Heart left ventricle (tissue), 16 donors: Measurements from ENCODE around the gene NFIA. TPM values are rescaled to one million over a fixed set of nuclear protein-coding genes. Genes with fewer than 3 reads are reported as not detected.

Experiments
- ATAC-seq, 4 donors: fragments of 200-7000 bp; cut with Tn5 transposase; one replicate each; pipeline ENCODE4 v1.9.1; 2020 to 2022; ENCODE audit warnings: moderate library complexity in 4 of 4, mild to moderate bottlenecking in 3 of 4, moderate number of reproducible peaks in 1 of 4
- DNase-seq, 5 donors: peaks; one replicate each; pipeline ENCODE4 v3.0.0-alpha.2; 2020
- H3K27ac ChIP-seq, 12 donors: fragments of 200-600 bp; sonication (generic) in 4 of 12; one replicate each; pipeline versions ENCODE4 v1.5.0 to v1.8.0; 2016 to 2022; ENCODE audit warnings: mild to moderate bottlenecking in 2 of 12
- H3K27me3 ChIP-seq, 9 donors: fragments of 200-600 bp; sonication (generic) in 2 of 9; one replicate each; pipeline versions ENCODE4 v1.5.1 to v1.8.0; 2016 to 2022; ENCODE audit warnings: mild to moderate bottlenecking in 3 of 9
- H3K36me3 ChIP-seq, 9 donors: fragments of 200-600 bp; sonication (generic) in 2 of 9; one replicate each; pipeline versions ENCODE4 v1.5.0 to v1.8.0; 2018 to 2022; ENCODE audit warnings: mild to moderate bottlenecking in 2 of 9
- H3K4me1 ChIP-seq, 12 donors: fragments of 200-600 bp; sonication (generic) in 4 of 12; one replicate each; pipeline versions ENCODE4 v1.5.0 to v1.8.0; 2016 to 2022; ENCODE audit warnings: mild to moderate bottlenecking in 3 of 12
- H3K4me3 ChIP-seq, 12 donors: fragments of 200-600 bp; sonication (generic) in 4 of 12; one replicate each; pipeline versions ENCODE4 v1.5.0 to v1.8.0; 2017 to 2022; ENCODE audit warnings: mild to moderate bottlenecking in 9 of 12, moderate library complexity in 4 of 12
- H3K9me3 ChIP-seq, 12 donors: fragments of 200-600 bp; sonication (generic) in 4 of 12; one replicate each; pipeline versions ENCODE4 v1.5.0 to v1.8.0; 2016 to 2022; ENCODE audit warnings: mild to moderate bottlenecking in 1 of 12
- POLR2A ChIP-seq, 2 donors: fragments of 450-650 bp; IDR thresholded peaks; one replicate each; pipeline ENCODE4 v1.6.1; 2017; ENCODE audit warnings: antibody characterized with exemption in 2 of 2, mild to moderate bottlenecking in 2 of 2, moderate library complexity in 2 of 2
- WGBS, 4 donors: extraction: QIAGEN DNeasy Blood & Tissue Kit in 2 of 4; methylation state at CpG; one replicate each; pipeline versions ENCODE4 v1.1.5 to v1.1.7; 2013 to 2018; 5-methylcytosine and 5-hydroxymethylcytosine counted together
- intact Hi-C, 10 donors: fragments of 100-400 bp; cut with DNase I; formaldehyde crosslinking; loops; one replicate each; pipeline versions ENCODE4 v1.11.1 to v1.14.2; 2022
- polyA plus RNA-seq, 2 donors: library from polyadenylated mRNA; stranded (reverse); fragments of 200-250 nt; gene quantifications; one replicate each; pipeline ENCODE4 v1.2.3, GENCODE V29; 2013
- total RNA-seq, 9 donors: library from RNA; depleted of rRNA in 2 of 9; stranded (reverse); fragments of >200 nt in 2 of 9; fragmentation: NEBNext Ultra II Directional in 3 of 9; extraction: Animal tissue kit (Norgen Biotek cat#: 25700) in 3 of 9; gene quantifications; one replicate each; pipeline versions ENCODE4 v1.1.0 to v1.2.4, GENCODE V29; 2016 to 2023
- TF ChIP-seq, protein P1 (sequence below), 12 donors: fragments of 200-600 bp; sonication (generic) in 4 of 12; IDR thresholded peaks; one replicate each; pipeline versions ENCODE4 v1.5.0 to v1.8.0; 2018 to 2022; ENCODE audit warnings: antibody characterized with exemption in 12 of 12, mild to moderate bottlenecking in 5 of 12
- donor health status: ischemic (EF 13 %, LVEDD 7.1; RV severe dilation, severe dysfunction).
- donor health status: healthy with polysubstance abuse.
- donor health status: DM: no; HTN: yes; CAD: no.
- donor health status: DM: no; HTN: no; CAD: no.
- donor health status: ischemic (EF 25% LVEDD 6.9; RV normal size, moderate dysfunction).
- donor health status: ischemic (EF 25% LVEDD 5.7; RV mildly dilated, moderate dysfunction).
- donor health status: healthy.
- donor health status: DM: yes; HTN: yes; CAD: no.
- donor health status: ischemic (EF 35%, LVEDD 5.7; RV mildly dilated, moderate dysfunction).
- donor health status: nonischemic (EF 11% LVEDD 7.7; RV severe dilation, severe dysfunction).
- donor health status: DM: yes; HTN: yes; CAD: no.
- donor health status: PGD.
- donor health status: ischemic (EF 29% LVEDD 5.4; RV normal size, mild dysfunction).
- donor health status: nonischemic (EF 23%, LVEDD 6.1; RV moderate dilation, normal function).

NFIA gene
- total and polyA plus RNA-seq, 11 donors, result 12.7 to 121 (median 96.5) TPM

DNA sequence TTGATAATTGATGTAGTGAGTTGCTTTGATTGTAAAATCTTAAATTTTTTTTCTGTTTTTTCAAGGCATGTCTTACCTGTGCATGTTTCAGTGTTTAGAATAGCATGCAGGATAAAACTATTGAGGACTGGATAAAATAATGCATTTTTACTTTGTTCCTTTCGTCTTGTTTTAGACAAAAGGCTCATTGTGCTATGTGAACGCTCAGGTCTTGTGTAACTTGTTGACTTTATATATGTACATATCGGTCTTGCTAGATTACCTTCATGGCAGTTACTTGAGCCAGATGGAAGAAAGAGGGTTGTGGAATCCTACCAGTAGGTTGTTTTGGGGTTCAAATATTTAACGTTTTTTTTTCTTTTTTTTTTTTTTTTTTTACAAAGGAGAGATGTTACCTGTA is 7.0 kb downstream of the NFIA start:
- TF ChIP-seq, protein P1, sequence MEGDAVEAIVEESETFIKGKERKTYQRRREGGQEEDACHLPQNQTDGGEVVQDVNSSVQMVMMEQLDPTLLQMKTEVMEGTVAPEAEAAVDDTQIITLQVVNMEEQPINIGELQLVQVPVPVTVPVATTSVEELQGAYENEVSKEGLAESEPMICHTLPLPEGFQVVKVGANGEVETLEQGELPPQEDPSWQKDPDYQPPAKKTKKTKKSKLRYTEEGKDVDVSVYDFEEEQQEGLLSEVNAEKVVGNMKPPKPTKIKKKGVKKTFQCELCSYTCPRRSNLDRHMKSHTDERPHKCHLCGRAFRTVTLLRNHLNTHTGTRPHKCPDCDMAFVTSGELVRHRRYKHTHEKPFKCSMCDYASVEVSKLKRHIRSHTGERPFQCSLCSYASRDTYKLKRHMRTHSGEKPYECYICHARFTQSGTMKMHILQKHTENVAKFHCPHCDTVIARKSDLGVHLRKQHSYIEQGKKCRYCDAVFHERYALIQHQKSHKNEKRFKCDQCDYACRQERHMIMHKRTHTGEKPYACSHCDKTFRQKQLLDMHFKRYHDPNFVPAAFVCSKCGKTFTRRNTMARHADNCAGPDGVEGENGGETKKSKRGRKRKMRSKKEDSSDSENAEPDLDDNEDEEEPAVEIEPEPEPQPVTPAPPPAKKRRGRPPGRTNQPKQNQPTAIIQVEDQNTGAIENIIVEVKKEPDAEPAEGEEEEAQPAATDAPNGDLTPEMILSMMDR (IDR thresholded peaks at IDR 0.05), result no peak
- no peak for TF ChIP-seq POLR2A (IDR thresholded peaks at IDR 0.05)
- no peak for DNase-seq
- no peak for ATAC-seq
- H3K36me3 ChIP-seq, result peaks cover 0 to 21% (median 13%) of the 10 kb centered on the region in 9 donors
- H3K4me1 ChIP-seq, result peaks cover 9 to 97% (median 71%) of the 10 kb centered on the region in 12 donors
- no peak overlapping the region for H3K4me3 ChIP-seq
- H3K27me3 ChIP-seq, result no peaks in the 10 kb centered on the region
- intact Hi-C loops, result loop anchor here in 7 of 10 donors (2.0 to 10.0 kb wide), 5 partner anchors 37 to 245 kb away; no protein-coding TSS in a partner anchor
- no peaks in the 10 kb centered on the region for H3K9me3 ChIP-seq
- H3K27ac ChIP-seq, result peak overlapping the region in 5 of 12 donors; percentile 2 to 32 (median 10)
- 53 to 59% (median 56%) methylated on average over 4 of the region's 4 CpGs for WGBS, 4 donors

DNA sequence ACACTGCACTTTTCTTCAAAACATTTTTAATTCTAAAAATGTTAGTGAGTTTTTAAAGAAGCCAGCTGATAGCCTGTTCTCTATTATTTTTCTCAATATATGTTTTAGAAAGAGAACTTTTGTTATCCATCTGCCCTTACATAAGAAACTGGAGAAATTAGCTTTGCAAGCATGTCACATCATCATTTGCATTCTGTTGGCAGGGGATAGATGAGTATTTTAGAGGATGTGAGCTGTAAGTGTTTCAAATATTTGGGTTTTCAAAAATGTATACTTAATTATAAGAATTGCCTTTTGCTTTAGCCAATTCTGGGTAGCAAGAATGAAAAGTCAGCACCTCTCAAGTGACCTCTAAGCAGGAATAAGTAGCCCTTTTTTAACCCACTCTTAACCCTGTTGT is 7.4 kb downstream of the NFIA start:
- Histone ChIP-seq H3K4me1 (peaks cover 9 to 97% (median 75%) of the 10 kb centered on the region in 12 donors), H3K27ac (peak overlapping the region in 5 of 12 donors; percentile 2 to 67 (median 32)), H3K27me3 (no peaks in the 10 kb centered on the region), H3K4me3 (no peak overlapping the region), H3K9me3 (no peaks in the 10 kb centered on the region), H3K36me3 (peaks cover 0 to 21% (median 13%) of the 10 kb centered on the region in 9 donors)
- DNase-seq, result no peak
- TF ChIP-seq, protein P1 (IDR thresholded peaks at IDR 0.05), result no peak
- no peak for TF ChIP-seq POLR2A (IDR thresholded peaks at IDR 0.05)
- intact Hi-C loops, result loop anchor here in 7 of 10 donors (2.0 to 10.0 kb wide), 5 partner anchors 37 to 245 kb away; no protein-coding TSS in a partner anchor
- no peak for ATAC-seq

DNA sequence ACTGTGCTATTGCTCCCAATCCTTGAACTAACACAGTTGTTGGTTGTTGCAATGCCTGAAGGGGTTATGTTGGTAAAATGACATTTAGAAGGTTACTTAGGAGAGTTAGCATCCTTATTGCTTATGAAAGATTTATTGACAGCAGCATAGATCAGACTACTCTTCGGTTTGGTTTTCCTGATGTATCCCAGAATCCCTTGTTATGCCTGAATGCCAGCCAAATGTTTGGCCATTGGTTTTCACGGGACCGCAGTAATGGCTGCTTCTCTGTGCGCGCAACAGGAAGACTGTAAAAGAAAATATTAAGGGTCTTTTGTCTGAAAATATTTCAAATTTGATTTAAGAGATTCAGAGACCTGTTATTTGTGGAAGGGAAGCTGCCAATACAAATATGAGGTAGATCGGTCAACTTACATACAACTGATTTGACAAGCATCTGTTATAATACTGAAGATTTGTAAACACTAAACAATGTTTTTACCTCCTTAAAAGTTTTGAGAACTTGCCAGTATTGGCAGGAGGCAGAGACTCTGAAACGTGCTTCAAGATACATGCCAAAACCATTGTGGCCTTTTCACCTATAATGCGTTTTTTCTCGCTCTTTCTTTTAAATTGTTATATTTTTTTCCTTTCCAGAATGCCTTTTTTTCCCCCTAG is 8.3 kb downstream of the NFIA start:
- Histone ChIP-seq H3K9me3 (no peaks in the 10 kb centered on the region), H3K4me3 (peak overlapping the region in 8 of 12 donors; percentile 0 to 29 (median 8)), H3K27ac (peak overlapping the region in 11 of 12 donors; percentile 39 to 69 (median 47)), H3K27me3 (no peaks in the 10 kb centered on the region), H3K36me3 (peaks cover 0 to 21% (median 13%) of the 10 kb centered on the region in 9 donors), H3K4me1 (peaks cover 9 to 97% (median 76%) of the 10 kb centered on the region in 12 donors)
- WGBS, 4 donors, result 52 to 65% (median 61%) methylated on average over 9 of the region's 9 CpGs
- DNase-seq (no peak), ATAC-seq (no peak)
- intact Hi-C loops, result no loop called here
- TF ChIP-seq POLR2A (IDR thresholded peaks at IDR 0.05), result no peak
- TF ChIP-seq, protein P1 (IDR thresholded peaks at IDR 0.05), result no peak

DNA sequence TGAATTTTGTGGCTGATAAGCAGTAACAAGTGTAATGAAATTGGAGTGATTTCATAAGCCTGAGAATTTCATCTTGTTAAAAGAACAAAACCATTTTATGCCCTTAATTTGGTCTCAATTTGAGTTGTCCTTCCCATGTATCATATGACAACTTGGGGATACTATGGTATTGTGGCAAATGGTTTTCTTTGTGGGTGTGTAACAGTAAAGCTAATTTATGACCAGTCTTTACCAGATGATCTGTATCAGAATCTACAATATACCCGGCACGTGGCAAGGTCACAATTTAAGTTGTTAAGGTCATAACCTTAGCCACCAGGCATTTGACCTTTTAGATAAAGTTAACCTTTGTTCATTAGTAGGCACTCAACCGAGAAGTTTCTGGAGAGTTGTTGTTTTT is 9.1 kb downstream of the NFIA start:
- H3K4me1 ChIP-seq, result peaks cover 9 to 96% (median 70%) of the 10 kb centered on the region in 12 donors
- intact Hi-C loops, result no loop called here
- no peaks in the 10 kb centered on the region for H3K27me3 ChIP-seq
- no peak for DNase-seq
- H3K36me3 ChIP-seq, result peaks cover 0 to 21% (median 13%) of the 10 kb centered on the region in 9 donors
- H3K9me3 ChIP-seq, result no peaks in the 10 kb centered on the region
- H3K4me3 ChIP-seq, result peak overlapping the region in 2 of 12 donors; percentile 3 to 21
- no peak for ATAC-seq
- 18 to 34% (median 25%) methylated on average over 3 of the region's 3 CpGs for WGBS, 4 donors
- H3K27ac ChIP-seq, result peak overlapping the region in 10 of 12 donors; percentile 39 to 69 (median 50)
- no peak for TF ChIP-seq POLR2A (IDR thresholded peaks at IDR 0.05)
- TF ChIP-seq, protein P1 (IDR thresholded peaks at IDR 0.05), result no peak
